Tibial artery (tissue), 4 donors: ENCODE measurements around the gene P2RX5.

Source experiments
- DNase-seq, 2 donors: peaks; one replicate each; pipeline ENCODE4 v3.0.0-alpha.2; 2019
- H3K27ac ChIP-seq, 2 donors: fragments of 200-600 bp; sonication (generic) in 1 of 2; 1 replicate in 1 of 2; 2 replicates in 1 of 2; pipeline ENCODE4 v1.5.1; 2018 to 2019; ENCODE audit warnings: mild to moderate bottlenecking in 1 of 2
- H3K27me3 ChIP-seq, 2 donors: fragments of 200-600 bp; sonication (generic) in 1 of 2; one replicate each; pipeline versions ENCODE4 v1.5.1 to v1.6.0; 2016 to 2019
- H3K36me3 ChIP-seq, 3 donors: fragments of 200-600 bp; sonication (generic) in 2 of 3; one replicate each; pipeline ENCODE4 v1.5.1; 2016 to 2019; ENCODE audit warnings: mild to moderate bottlenecking in 2 of 3
- H3K4me1 ChIP-seq, 4 donors: fragments of 200-600 bp; sonication (generic) in 2 of 4; 1 replicate in 3 of 4; 2 replicates in 1 of 4; pipeline ENCODE4 v1.5.1; 2016 to 2019
- H3K4me3 ChIP-seq, 2 donors: fragments of 200-600 bp; sonication (generic) in 1 of 2; 1 replicate in 1 of 2; 2 replicates in 1 of 2; pipeline ENCODE4 v1.5.1; 2018 to 2019; ENCODE audit warnings: mild to moderate bottlenecking in 2 of 2
- H3K9me3 ChIP-seq, 3 donors: fragments of 200-600 bp; sonication (generic) in 1 of 3; one replicate each; pipeline ENCODE4 v1.5.1; 2016 to 2019
- intact Hi-C: fragments of 100-400 bp; cut with DNase I; formaldehyde crosslinking; loops from one replicate; pipeline ENCODE4 v1.15.0; 2023; ENCODE audit warnings: low total_unique reads
- TF ChIP-seq, protein P1 (sequence below), 2 experiments: fragments of 200-600 bp in 1 of 2; fragments of 450-650 bp in 1 of 2; IDR thresholded peaks; one replicate each; pipeline ENCODE4 v1.5.1; 2017 to 2019; ENCODE audit warnings: antibody characterized with exemption in 2 of 2, mild to moderate bottlenecking in 1 of 2, moderate library complexity in 1 of 2

Gene P2RX5

DNA sequence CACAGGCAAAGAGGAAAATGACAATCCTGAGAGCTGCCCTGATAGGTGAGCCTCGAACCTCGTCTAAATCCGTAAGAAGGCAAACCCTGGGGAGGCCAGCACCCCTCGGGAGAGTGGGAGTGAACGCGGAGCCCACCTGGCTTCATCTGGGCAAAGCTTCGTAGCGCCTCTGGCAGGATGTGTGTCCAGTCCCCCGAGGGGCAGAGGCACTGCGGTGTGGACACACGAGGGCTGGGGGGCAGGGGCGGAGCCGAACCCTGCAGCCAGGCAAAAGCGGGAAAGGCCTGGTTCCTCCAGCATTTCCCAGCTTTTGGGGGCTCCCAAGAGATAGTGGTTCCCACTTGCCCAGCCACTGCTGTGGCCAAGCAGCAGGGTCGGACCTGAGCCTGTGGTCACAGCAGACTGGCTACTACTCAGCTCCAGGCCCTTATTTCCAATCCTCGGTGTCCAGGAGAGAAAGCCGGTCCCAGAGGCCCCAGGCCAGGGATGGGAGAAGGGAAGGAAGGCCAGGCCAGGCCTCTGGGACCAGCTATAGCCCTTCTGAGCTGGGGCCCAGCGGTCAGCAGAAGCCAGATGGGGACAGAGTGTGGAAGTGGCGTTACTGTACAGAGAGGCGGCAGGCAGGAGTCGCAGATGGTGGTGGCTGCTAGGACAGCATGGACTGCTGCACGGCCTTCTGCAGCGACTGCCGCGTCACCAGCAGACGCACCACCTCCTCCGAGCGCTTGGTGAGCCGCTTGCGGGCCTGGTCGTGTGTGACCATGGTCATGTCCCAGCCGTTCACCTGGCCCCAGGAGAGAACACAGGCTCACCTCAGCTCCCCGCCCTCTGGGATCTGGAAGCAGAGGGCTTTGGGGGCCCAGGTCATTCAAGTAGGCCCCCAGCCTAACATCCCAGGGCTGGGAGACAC is 32.6 kb downstream of the P2RX5 start:
- Histone ChIP-seq H3K36me3 (peaks cover 21 to 46% (median 32%) of the 10 kb centered on the region in 3 donors), H3K9me3 (no peaks in the 10 kb centered on the region), H3K4me3 (no peak overlapping the region), H3K27ac (no peak overlapping the region), H3K27me3 (no peaks in the 10 kb centered on the region), H3K4me1 (peaks cover under 1 to 50% (median 45%) of the 10 kb centered on the region in 4 donors)
- DNase-seq = no peak
- TF ChIP-seq, protein P1, sequence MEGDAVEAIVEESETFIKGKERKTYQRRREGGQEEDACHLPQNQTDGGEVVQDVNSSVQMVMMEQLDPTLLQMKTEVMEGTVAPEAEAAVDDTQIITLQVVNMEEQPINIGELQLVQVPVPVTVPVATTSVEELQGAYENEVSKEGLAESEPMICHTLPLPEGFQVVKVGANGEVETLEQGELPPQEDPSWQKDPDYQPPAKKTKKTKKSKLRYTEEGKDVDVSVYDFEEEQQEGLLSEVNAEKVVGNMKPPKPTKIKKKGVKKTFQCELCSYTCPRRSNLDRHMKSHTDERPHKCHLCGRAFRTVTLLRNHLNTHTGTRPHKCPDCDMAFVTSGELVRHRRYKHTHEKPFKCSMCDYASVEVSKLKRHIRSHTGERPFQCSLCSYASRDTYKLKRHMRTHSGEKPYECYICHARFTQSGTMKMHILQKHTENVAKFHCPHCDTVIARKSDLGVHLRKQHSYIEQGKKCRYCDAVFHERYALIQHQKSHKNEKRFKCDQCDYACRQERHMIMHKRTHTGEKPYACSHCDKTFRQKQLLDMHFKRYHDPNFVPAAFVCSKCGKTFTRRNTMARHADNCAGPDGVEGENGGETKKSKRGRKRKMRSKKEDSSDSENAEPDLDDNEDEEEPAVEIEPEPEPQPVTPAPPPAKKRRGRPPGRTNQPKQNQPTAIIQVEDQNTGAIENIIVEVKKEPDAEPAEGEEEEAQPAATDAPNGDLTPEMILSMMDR (IDR thresholded peaks at IDR 0.05) = no peak
- intact Hi-C loops = loop anchor here (10.0 kb wide), 1 partner anchor 949 kb away; the partner anchor contains the start of gene CLUH

DNA sequence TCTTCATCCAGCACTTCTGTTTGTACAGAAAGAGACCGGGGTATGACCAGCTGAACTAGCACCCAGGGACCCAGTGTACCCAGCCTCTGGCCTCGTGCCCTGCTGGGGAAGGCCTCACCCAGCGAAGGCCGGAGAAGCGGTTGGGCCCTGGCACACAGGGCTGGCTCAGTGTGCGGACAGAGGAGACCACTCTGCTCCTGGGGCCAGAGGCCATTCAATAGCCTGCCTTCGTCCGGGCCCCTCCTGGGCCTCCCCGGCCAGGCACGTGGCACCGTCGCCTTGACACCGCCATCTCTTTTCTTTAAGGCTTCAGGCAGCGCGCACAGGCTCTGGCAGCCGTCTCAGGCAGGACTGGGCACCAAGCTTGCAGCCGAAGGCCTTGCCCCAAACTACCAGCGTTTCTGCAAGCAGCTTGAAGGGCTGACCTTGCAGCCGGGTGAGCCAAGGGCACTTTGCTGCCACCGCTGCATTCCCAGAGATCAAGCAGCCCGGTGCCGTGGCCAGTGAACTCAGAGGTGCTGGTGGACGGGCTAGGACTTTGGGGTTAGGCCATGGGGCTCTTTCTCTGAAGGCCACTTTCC is 35.6 kb downstream of the P2RX5 start:
- peaks cover 21 to 57% (median 32%) of the 10 kb centered on the region in 3 donors for H3K36me3 ChIP-seq
- peak in 1 of 2 donors; percentile 86 for DNase-seq

DNA sequence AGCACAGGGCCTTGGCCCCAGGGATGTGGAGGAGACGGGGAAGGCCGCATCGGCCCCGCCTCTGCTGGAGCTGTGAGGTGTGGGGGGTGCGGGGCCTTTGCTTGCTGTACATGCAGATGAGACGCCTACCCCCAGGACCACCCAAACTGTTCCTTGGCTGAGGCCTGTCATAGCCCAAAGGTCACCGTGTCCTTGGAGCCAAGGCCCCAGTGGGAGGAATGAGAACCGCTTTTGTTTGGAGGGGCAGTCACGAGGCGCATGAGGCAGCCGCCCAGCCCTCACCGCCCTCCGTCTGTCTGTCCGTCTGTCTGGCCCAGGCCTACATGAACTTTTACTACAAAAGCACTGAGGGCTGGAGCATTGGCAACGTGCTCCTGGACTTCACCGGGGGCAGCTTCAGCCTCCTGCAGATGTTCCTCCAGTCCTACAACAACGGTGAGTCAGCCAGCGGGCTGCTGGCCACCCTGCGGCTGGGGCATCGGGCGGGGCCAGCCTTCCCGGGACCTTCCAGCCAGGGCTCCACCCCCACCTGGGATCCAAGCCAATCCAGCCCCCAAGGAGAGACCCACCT is 36.3 kb downstream of the P2RX5 start:
- no peaks in the 10 kb centered on the region for H3K27me3 ChIP-seq
- H3K4me3 ChIP-seq = no peak overlapping the region
- peak overlapping the region; percentile 85 to 89 for H3K27ac ChIP-seq
- H3K36me3 ChIP-seq = peaks cover 16 to 52% (median 26%) of the 10 kb centered on the region in 3 donors
- TF ChIP-seq, protein P1 (IDR thresholded peaks at IDR 0.05) = peak; percentile 18 to 56
- peaks cover 0 to 32% (median 31%) of the 10 kb centered on the region in 4 donors for H3K4me1 ChIP-seq
- peak; percentile 89 to 94 for DNase-seq
- intact Hi-C loops = loop anchor here (10.0 kb wide), 1 partner anchor 945 kb away; the partner anchor contains the start of gene CLUH
- no peaks in the 10 kb centered on the region for H3K9me3 ChIP-seq

More for the DNA sequence above, 35.6 kb downstream of the P2RX5 start:
- no peak overlapping the region for H3K4me3 ChIP-seq
- H3K9me3 ChIP-seq = no peaks in the 10 kb centered on the region
- peaks cover 0 to 32% (median 31%) of the 10 kb centered on the region in 4 donors for H3K4me1 ChIP-seq
- TF ChIP-seq, protein P1 (IDR thresholded peaks at IDR 0.05) = no peak
- no peaks in the 10 kb centered on the region for H3K27me3 ChIP-seq
- intact Hi-C loops = loop anchor here (10.0 kb wide), 1 partner anchor 946 kb away; the partner anchor contains the start of gene CLUH
- peak overlapping the region; percentile 85 to 89 for H3K27ac ChIP-seq

DNA sequence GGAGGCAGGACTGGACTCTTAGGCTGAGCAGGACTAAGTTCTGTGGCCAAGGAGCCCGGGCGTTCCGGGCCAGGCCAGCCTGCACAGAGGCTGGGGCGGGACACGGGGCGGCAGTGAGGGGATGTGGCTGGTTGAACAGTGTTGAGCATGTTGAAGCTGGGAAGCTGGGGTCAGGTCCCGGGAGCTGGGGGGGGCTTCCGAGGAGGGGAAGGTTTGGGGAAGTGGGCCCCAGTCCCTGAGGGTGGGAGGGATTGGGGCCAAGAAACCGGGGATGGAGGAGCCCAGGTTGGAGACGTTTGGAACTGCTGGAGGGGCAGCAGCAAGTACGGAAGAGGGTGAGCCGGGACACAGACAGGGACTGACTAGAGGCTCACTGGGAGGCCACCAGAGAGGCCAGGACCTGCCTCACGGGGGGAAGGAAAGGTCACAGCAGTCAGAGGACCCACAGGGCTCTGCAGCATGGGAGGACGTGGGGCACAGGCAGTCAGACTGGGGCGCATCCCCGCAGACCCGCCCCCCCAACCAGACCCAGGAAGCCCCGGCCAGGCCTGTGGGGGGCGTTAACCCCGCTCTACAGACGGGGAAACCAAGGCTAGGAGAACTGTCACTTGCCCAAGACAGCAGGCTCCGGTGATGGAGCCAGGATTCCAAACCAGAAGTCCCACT is 37.0 kb downstream of the P2RX5 start:
- intact Hi-C loops = no loop called here
- Histone ChIP-seq H3K9me3 (no peaks in the 10 kb centered on the region), H3K4me3 (no peak overlapping the region), H3K27ac (peak overlapping the region; percentile 85 to 89), H3K36me3 (peaks cover 9 to 45% (median 19%) of the 10 kb centered on the region in 3 donors), H3K4me1 (peaks cover 0 to 32% (median 31%) of the 10 kb centered on the region in 4 donors), H3K27me3 (no peaks in the 10 kb centered on the region)
- TF ChIP-seq, protein P1 (IDR thresholded peaks at IDR 0.05) = no peak
- no peak for DNase-seq
